CD4-positive, alpha-beta T cell treated with Interleukin-4 for 1 hour (primary cell): ENCODE measurements around the gene C2orf69.

Experiments used
- DNase-seq, 2 donors: peaks; one replicate each; pipeline ENCODE4 v3.0.0-alpha.2; 2020 to 2022

Gene C2orf69

DNA sequence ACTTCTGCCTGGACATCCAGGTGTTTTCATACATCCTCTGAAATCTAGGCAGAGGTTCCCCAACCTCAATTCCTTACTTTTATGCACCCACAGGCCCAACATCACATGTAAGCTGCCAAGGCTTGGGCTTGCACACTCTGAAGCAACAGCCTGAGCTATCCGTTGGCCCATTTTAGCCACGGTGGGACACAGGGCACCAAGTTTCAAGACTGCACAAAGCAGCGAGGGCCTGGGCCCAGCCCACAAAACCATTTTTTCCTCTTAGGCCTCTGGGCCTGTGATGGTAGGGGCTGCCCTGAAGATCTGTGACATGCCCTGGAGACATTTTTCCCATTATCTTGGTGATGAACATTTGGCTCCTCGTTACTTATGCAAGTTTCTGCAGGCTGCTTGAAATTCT lies 5.9 kb downstream of the C2orf69 start:
- no peak for DNase-seq

DNA sequence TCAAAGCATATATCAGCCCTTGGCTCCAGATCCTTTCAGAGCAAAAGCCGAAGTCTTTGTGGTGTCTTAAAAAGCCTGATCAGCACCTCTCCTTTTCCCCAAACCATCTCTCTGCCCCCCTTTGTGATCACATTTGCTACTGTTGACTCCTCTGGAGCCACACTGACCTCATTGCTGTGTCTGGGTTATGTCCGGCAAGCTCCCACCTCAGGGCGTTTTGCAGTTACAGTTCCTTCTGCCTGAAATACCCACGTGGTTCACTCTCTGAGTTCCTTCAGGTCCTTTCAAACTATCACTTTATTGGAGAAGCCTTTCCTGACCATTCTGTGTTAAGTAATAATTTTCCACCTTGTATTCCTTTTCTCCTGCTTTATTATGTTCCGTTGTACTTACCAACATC lies 11.8 kb downstream of the C2orf69 start:
- no peak for DNase-seq

DNA sequence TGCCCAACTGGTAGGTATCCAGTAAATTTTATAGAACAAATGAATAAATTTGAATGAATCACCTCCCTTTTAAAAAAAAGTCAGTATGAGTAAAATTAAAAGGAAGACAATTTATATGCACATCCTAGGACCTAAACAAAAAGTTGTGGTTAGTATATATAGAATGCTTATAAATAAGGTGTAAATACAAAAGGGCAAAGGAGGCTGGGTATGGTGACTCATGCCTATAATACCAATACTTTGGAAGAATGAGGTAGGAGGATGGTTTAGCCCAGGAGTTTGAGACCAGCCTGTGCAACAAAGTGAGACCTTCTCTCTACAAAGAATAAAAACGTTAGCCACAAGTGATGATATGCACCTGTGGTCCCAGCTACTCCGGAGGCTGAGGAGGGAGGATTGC lies 12.8 kb downstream of the C2orf69 start:
- DNase-seq, result no peak

DNA sequence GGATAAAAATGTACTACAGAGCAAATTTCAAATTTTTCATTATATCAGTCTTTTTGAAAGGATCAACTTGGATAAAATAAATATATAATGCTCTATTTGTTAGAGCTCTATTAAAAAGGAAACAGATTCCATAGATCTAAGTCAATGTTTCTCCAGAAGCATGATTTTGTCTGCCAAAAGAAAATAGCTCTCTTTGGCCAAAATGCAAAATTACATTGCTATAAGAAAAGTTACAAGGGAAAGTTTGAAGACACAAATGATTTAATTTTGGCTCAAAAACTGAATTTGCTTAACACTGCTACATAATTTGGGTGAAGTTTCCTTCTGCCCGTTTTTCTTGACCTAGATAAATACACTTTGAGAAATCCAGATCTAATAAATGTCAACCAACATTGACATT lies 15.7 kb downstream of the C2orf69 start:
- no peak for DNase-seq

DNA sequence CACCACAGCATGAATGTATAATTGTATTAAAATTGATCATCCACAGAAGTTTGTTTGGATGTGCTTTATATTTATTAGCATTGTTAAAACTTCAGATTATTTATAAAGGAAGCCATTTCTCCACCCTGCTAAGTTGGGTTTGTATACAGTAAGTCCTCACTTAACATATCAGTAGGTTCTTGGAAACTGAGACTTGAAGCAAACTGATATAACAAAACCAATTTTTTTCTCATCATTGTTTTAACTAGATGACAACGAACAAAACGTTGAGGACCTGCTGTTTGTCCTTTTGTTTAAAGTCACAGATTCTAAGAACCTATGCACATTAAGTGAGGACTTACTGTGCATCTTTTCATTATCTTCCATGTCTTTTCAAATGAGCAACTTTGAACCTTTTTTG lies 17.1 kb downstream of the C2orf69 start:
- DNase-seq, result no peak

DNA sequence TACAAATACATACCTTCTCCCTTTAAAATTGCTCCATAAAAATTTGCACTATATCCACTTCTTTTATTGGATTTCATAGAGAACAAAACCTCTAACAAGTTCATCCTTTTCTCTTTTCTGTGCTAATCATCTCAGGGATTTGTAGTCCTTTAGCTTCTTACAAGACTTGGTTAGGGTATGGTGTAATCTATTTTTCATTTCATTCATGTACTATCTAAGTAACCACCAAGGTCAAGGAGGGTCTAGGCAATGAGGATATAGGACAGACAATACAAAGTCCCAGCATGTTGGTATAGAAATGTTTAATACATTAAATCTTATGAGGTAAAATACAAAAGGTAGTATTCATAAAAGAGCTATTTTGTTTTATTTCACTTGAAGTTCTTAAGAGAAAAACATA lies 17.5 kb downstream of the C2orf69 start:
- DNase-seq, result no peak

DNA sequence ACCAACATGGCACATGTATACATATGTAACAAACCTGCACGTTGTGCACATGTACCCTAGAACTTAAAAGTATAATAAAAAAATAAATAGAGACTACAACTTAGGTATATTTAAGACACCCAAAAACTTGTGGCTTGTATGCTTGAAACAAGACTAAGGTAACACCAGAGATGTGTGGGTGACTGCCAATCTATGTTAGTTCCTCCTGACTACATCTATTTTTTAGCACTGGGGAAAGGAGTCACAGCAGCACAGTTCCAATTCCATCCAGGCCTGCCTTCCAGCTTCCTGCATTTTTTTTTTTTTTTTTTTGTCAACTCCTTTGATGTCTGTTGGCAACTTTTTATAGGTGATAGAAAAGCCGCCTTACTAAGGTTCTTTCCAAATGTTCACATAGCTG lies 18.2 kb downstream of the C2orf69 start:
- DNase-seq, result no peak

DNA sequence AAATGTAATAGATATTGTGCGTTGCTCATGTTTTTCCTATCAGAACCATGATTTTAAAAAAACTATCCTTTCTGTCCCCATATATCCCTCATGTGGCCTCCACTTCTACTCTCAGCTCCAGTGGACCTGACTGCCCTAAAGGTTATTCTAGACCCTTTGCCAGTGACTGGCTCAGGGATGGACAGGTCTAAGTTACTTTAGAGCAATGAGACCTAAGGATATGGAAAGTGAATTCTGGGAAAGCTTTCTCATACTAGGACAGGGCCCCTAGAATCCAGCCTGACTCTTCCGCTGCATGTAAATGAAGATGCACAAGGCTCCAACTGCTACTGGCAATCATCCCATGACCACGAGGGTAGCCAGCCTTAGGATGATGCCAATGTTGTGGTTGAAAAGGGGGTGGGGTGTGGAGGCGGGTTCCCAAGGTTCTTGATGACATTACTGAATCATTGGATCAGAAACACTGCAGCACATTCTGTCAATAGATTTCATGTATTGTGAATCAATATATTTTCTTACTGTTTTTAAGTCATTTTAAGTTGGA lies 21.3 kb downstream of the C2orf69 start:
- DNase-seq, result no peak

DNA sequence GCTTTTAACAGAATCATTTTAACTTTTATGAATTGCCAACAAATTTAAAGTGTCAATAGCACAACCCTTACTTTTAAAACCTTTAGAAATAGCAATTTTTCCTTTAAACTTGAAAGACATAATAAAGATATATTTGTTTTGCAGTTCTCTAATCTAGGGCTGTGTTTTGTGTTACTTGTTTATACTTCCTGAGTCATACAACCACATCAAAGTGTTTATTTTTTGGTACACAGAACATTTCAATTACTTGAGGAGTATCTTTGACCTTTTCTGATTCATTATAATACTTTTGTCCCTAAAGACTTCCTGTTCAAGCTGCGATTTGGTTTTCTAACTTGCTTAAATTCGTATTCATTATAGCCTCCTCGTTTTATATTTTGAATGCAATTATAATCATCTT lies 22.4 kb downstream of the C2orf69 start:
- no peak for DNase-seq

DNA sequence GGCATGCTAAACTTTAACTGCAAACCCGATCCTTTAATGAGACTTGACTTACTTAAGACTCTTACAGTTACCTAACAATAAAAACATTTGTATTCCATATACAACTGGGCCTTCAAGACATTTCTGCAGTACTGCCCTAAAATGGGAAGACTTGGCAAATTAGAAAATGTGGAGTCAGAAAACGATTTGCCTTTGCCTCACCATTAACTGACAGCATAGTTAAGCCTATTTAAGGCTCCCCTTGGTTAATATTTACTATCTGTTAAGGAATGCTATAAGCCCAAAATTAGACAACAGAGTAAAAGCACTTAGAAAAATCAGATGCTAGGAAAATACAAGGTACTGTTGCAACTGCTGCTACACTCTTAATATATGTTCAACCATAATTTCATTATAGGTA lies 25.5 kb downstream of the C2orf69 start:
- no peak for DNase-seq

DNA sequence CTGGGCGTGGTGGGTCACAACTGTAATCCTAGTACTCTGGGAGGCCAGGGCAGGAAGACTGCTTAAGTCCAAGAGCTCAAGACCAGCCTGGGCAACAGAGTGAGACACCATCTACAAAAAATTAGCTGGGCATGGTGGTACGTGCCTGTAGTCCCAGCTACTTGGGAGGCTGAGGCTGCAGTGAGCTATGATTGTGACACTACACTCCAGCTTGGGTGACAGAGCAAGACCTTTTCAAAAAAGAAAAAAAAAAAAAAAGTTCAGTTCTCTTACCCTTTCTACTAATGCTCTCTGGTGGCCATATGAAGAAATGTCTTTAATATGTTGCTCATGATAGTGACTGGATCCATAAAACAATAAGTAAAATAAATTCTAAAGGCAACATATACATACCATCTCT lies 29.3 kb downstream of the C2orf69 start:
- DNase-seq, result peak in 1 of 2 donors; percentile 6

DNA sequence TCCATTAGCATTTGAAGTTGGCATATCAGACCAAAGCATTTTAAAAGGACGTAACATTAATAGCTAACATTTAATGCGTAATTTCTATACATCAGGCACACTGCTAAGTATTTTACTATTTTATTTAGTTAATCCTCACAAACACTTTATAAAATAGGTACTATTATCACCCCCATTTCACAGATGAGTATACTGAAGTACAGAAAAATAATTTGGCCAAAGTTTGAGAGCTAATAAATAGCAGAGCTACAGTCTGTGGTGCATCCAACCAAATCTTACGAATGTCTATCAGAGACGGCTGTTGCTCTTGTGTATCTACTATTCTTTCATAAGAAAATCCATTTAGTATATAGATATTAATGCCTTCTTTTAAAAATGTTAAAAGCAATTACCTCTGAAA lies 32.3 kb downstream of the C2orf69 start:
- no peak for DNase-seq

DNA sequence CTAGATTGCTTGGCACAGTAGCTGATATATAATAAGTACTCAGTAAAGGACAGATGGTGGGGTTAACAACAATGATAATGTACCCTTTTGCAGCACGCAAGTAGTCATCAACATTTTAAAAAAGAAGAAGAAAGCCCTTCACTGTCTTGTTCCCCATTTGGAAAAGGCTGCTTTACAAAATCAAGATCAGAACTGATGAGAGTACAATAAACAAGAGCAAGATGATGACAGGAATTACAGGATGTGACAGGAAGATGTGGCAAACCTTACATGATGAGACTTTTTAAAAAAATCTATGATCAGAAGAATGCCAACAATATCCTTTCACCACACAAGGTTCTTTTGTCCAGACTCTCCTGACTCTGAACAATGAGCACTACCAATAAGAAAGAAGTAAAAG lies 35.1 kb downstream of the C2orf69 start:
- DNase-seq, result no peak

DNA sequence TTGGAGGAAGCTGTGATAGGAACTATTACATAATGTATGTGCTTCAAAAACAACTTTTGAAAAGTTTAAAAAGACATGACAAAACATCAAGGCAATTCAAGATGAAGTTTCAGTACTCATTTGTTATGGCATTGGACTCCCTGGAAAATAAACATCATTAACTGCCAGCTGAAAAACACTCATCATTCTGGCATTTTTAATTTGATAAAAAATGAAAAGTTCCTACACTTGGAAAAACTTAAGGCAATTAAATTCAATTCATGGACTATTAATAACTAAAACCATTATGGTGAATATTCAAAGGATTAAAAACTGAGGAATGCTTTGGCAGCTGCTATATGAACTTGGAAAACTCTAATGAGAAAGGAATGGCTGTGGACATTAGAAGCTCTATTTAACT lies 35.7 kb downstream of the C2orf69 start:
- DNase-seq, result no peak

DNA sequence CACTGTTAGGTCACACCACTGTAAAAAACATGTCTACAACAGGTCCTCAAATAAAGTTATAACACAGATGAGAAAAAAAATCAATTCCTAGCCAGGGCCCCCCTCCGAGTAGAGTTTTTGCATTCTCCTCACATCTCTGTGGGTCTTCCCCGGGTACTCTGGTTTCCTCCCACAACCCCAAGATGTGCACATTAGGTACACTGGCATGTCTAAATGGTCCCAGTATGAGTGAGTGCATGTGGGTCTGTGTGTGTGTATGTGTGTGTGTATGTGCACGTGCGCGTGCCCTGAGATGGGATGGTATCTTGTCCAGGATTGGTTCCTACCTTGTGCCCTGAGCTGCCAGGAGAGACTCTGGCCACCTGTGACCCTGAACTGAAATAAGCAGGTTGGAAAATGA lies 39.3 kb downstream of the C2orf69 start:
- no peak for DNase-seq

DNA sequence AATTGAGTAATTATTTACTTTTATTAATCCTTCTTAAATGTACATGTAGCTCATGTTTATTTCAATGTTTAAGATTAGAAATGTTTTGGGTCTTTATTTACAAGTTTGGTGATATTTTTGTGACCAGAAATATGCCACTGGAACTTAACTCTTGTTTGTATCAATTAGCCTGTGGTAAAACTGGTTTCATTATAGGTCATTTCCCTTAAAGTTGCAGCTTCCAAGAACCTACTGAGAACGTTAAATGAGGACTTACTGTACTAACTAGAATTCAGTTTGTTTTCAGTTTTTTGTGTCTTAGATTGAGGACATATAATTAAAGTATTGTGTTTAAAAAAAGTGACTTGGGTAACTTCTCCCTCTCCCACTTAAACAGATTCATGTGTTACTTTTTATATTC lies 39.9 kb downstream of the C2orf69 start:
- no peak for DNase-seq

DNA sequence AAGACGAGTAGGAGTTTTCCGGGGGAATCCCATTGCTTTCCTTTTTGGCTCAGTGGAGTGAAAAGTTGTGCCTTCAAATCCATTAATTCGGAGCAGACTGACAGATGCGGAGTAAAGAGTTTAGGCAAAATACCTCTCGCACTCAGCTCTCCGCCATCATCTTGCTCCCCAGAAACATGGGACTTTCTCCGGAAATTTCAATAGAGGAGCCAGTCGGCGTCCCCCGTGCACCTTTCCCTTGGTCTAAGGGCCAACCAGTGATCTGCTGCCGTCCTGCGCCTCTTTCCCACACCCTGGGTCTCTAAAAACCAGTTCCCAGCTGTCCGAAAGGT lies 43.9 kb downstream of the C2orf69 start:
- DNase-seq, result no peak

DNA sequence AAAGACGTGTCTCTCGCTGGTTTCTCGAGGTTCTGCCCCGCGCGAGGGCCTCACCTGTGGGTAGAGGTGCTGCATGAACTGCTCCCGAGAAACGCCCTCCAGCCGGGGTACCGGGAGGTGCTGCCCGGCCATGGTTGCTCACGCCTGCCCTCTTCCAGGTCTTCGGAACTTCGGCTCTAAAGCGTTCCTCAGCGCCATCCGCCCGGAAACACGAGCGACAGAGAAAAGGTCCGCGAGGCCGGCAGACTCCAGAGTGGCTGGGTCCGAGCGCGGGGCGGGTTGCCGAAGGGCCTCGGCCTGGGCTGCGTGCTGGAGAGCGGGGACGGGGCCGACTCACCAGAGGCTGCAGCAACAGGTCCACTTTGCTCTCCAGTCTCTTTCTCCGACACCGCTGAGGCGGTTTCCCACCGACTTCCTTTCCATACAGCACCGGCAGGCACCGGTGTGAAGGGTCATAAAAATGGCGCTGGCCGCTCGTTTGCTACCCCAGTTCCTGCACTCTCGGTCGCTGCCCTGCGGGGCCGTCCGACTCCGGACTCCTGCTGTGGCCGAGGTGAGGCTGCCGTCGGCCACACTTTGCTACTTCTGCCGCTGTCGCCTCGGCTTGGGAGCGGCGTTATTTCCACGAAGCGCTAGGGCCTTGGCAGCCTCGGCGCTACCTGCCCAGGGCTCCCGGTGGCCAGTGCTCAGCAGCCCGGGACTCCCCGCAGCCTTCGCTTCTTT lies 44.4 kb downstream of the C2orf69 start, which contains the start of the genes MAIP1 and TYW5:
MAIP1 (plus strand) TSS at position 244 of the 723 bp plus-strand sequence; CDS start at position 461, 217 bp downstream.
TYW5 (minus strand) TSS at position 153 of the 723 bp plus-strand sequence; CDS start at position 132, 21 bp downstream.
- DNase-seq, result peak; percentile 75 to 82

DNA sequence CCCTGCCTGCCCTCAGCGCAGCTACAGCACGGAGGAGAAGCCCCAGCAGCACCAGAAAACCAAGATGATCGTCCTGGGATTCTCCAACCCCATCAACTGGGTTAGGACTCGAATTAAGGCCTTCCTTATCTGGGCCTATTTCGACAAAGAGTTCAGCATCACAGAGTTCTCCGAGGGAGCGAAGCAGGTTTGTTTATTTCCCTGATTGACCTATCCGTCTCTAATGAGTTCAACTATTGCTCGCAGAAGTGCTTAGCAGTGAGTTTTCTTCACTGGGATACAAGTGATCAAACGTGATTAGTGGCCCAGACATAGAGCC lies 44.9 kb downstream of the C2orf69 start:
- DNase-seq, result peak in 1 of 2 donors; percentile 2

DNA sequence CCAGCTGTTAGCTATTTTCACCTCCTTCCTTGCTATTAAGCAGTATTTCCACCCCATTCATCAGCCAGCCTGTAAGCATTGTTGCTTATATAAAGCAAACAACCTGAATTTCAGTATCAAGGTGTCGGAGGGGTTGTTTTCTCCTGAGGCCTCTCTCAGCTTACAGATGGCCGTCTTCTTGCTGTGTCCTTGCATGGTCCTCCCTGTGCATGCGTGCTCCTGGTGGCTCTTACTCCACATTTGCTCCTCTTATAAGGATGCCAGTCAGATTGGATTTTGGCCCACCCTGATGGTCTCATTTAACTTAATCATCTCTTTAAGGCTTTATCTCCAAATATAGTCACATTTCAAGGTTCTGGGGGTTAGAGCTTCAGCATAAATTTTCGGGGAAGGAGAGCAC lies 46.9 kb downstream of the C2orf69 start:
- DNase-seq, result no peak

DNA sequence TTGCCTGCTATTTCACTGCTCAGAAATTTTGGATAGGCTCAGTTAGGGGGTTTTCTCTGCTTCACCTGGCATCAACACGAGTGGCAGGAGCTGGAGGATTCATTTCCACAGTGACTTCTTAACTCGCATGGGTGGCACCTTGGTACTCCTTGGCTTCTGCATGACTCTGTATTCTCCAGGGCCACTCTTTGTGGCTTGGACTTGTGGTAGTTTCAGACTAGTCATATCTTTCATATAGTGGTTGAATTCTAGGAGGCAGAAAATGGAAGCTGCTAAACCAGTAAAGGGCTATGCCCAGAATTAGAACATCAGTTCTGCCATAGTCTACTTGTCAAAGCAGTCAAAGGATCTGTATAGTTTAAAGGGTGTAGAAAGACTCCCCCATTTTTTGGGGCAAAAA lies 51.1 kb downstream of the C2orf69 start:
- DNase-seq, result no peak

DNA sequence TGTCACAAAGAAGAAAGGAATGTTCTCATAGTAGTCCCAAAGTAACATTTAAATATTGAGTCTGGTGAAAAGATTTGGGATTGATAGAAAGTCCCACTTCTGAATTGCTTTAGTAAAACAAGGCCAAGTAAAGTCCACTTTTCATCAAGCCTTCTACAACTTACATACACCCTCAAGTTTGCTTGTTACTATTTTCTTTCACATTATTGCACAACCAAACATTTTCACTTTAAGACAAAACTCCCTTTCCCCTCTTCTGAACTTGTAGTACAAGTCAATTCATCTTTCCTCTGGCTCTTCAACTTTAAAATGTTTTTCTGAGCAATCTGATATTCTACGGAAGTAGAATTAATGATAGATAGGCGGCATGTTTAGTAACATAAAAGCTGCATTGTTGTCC lies 55.3 kb downstream of the C2orf69 start:
- no peak for DNase-seq

DNA sequence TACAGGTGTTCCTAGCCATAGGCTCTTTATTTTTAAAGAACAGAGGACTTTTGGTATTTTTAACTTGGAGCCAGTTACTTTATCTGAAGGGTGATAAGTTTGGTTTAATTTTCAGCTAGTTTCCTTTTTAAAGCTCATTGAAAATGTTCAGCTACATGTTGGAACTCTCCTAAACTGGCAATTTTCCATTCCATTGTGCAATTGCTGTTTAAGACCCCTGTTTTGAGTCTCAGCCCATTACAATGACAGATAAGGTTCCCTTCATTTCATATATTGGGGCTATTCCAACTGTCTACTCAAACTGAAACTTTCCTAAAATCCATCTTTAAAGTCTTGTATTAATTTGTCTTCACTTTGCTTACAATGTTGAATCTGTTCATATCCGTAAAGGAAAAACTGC lies 55.9 kb downstream of the C2orf69 start:
- no peak for DNase-seq

DNA sequence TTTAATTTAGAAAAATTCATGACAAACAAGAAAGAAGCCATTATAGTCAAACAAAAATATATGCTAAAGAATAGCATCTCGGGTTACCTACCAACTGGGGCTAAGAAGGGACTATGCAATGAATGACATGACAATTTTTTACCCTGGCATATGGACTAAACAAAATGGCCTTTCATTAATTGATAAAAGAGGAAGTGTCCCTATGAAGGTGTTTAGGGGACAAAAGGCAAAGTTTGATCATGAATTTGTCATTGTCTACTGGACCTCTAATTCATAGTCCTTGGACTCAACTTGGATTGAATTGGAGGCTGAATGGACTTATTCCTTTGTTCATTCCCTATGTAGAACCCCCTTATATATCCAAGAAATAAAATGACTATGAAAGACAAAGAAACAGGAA lies 57.0 kb downstream of the C2orf69 start:
- DNase-seq, result no peak

DNA sequence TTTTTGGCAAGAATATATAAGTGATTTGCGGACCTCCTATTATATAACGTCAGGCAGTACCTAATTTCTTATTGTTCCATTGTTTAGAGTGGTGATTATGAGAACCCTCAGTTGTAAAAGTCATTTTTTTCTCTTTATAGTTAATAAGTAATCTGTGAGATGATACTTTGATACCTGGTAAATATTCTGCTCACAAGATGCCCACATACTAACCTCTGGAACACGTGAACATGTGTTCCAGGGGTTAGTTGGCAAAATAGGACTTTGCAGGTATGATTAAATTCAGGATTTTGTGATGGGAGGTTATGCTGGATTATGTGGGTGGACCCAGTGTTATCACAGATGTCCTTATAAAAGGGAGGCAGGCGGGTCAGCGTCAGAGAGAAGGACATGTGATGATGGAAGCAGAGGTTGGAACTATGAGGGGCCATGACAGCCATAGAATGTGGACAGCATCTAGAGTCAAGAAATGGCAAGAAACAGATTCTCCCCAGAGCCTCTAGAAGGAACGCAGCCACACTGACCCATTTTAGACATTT lies 61.1 kb downstream of the C2orf69 start:
- DNase-seq, result no peak
